SK-N-DZ (cell line): ENCODE data around the gene PHKG2.

Experiments
- DNase-seq: peaks from one replicate; pipeline ENCODE4 v3.0.0-alpha.2; 2015; ENCODE audit warnings: low spot score

The PHKG2 gene

DNA sequence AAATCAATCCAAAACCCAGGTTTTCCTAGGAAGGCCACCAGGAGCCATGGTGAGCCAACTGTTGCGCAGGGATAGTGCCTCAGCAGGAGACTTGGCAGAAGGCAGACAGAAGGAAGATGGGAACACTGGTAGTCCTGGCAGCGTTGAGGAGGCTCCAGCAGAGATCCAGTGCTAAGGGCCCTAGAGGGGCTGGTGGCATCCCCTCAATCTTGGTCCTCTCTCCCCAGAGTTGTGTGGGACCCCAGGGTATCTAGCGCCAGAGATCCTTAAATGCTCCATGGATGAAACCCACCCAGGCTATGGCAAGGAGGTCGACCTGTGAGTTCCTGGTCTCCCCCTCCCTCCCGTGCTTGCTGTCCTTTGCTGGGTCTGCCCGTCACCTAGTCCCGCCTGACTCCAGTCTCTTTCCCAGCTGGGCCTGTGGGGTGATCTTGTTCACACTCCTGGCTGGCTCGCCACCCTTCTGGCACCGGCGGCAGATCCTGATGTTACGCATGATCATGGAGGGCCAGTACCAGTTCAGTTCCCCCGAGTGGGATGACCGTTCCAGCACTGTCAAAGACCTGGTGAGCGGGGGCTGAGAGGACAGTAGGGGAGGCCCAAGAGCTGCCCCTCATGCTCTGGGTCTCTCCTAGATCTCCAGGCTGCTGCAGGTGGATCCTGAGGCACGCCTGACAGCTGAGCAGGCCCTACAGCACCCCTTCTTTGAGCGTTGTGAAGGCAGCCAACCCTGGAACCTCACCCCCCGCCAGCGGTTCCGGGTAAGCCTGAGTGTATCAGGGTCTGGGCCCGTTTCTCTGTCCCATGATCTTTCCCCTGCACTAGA, 7.9 kb downstream of the PHKG2 start:
- DNase-seq, result no peak

DNA sequence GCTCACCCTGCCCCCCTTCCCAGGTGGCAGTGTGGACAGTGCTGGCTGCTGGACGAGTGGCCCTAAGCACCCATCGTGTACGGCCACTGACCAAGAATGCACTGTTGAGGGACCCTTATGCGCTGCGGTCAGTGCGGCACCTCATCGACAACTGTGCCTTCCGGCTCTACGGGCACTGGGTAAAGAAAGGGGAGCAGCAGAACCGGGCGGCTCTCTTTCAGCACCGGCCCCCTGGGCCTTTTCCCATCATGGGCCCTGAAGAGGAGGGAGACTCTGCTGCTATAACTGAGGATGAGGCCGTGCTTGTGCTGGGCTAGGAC, 8.5 kb downstream of the PHKG2 start:
- no peak for DNase-seq

DNA sequence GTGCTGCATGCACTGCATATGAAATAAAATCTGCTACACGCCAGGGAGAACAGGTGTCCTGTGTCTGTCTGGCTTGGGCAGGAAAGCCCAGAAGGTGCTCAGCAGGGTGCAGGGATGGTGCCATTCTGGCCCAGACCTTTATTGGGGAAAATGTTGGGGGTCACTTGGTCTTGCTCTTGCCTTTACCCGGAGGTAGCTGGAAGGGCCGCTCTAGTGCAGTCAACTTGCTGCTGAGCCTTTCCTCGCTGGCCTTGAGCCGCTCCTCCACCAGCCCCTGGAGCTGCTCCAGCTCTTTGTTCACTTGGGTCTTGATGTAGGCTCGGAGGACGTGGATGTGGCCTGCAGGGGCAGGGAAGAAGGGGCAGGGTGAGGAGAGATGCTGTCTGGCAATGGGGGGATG, 9.1 kb downstream of the PHKG2 start:
- DNase-seq, result no peak

DNA sequence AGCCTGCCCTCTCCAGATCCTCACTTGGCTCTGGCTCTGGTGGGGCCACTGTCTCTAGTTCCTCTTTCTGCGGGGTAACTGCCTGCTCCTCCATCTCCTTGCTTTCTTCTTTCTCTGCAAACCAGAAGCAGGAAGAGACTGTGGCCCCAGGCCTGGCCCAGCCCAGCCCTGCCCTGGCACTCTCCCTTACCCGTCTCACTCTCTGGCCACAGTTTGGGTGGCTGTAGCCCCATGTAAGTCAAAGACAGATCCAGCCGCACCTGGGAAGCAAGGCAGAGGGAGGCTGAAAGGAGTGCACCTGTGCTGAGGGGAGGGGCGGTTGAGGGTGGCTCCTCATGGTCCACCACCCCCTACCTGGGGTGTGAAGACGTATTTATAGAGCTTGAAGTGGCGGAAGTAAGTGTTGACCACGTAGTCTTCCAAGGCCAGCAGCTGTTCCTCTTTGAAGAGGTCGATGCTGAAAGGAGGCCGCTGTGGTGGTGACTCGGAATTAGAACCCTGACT, 10.8 kb downstream of the PHKG2 start:
- no peak for DNase-seq

DNA sequence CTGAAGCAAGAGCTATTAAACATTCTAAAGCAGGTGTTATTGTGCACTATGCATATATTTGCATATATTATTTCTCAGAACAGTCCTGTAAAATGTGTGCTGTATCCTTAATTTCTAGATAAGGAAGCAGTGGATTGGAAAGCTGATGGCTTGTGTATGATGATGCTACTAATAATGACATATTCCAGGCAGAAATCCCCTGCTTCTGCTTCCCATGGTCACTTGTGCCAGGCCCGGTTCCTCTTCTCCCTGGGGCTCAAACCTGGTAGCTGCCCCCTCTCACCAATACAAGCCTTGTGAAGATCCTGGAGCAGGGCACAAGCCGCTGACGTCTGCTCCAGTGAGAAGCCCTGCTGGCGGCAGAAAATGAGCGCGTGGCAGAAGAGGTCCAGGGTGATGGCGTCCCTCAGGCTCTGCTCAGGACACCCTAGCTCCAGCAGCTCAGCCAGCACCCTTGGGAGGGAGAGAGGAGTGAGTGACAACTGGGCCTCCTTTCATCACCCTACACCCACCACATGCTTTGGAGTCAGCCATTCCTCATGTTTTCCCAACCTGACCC, 11.9 kb downstream of the PHKG2 start:
- DNase-seq, result no peak

DNA sequence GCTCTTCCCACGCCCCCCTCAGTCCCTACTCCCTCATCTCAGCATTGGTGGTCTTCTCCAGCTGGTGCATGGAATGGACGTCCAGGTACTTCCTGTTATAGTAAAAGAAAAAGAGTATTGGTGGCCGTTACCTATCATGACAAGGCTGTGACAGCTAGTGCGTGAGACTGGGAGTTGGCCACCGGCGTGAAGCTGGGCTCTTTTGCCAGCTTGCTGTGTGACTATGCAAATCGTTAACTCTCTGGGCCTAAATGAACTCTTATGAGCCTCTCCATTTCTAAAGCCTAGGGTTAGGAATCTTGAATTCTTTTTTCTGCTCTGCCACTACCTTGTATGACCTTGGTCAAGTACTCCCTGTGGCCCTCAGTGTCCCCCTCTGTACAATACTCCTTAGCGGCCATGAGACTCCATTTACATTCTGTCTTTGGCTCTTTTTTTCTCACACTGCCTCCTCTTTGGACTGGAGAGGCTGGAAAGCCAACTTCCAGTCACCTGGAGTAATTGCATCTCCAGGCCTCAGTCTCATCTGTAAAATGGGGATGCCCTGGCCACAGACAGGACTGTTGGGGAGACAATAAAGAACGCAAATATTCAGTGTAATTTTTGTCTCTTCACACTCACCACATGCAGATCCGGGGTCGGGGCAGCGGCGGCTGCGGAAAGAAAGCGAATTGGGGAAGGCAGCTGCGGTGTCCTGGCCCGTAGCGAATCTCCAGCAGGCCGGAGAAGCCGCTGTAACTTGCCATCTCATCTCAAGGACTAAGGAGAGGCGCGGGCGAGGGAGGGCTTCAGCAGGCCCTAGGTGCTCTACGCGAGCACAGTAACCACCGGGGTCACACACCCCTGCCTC, 12.6 kb downstream of the PHKG2 start:
- no peak for DNase-seq

DNA sequence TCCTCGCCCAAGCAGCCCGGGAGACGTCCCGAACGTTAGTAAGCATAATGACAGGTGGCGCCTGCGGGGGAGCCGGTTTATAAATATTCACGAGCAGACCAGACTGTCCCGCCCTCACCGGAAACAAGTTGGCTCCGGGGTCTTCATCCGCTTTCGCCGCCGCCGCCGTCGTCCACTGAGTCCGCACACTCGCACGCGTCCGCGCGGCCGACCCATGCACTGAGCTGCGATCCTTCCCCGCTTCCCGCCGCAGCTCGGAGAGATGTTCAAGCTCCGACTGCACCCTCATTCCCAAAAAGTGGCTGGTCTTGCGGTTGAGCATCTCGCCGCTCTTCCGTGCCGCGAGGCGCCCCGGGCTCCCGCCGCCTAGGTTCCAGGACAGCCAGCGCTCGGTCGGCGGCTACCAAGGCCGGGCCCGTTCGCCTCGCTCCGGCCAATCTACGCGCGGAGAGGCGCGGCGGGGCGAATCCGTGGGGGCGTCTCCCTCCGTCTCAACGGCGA, 13.3 kb downstream of the PHKG2 start:
- peak; percentile 47 for DNase-seq

DNA sequence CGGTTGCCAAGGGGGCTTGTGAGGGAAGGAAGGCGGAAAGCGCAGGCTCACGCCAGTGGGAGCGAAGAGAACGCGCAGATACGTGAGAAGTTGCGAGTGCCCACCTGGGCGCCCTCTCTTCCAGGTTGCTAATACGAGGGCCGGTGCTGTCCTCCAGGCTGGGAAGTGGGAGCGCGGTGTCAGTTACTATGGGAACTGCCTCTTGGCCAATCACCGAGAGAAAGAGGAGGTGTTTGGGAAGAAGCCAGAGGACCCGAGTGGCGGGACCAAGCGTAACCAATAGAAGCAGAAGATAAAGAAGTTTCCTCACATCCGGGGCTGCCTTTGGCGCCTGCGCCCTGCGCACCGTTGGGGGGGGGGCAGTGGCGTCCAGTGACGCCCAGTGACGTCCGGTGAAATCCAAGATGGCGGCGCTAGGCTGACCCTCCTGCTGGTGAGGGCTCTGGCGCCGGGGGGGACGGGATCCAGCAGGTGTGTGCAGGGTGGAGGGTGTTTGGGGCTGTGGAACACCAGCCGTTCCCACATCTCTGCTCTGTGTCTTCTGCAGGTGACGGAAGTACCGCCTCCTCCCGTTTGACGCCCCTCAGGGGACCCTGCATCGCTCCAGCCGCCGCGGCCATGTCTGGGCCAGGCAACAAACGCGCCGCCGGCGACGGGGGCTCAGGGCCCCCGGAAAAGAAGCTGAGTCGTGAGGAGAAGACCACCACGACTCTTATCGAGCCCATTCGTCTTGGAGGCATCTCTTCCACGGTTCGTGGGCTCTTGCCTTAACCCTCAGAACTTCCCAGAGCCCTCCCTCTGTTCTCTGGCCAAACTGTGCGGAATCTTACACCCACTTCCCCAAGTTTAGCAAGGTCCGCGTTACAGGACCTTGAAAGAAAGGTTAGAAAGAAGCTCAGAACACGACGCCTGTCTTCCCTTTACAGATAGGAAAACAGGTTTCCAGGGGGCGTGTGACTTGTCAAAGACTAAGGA, 14.0 kb downstream of the PHKG2 start, which contains the start of the genes CFAP119 and RNF40:
CFAP119 (minus strand) TSS at position 135 of the 975 bp plus-strand sequence. CDS start 314 bp downstream, outside the sequence.
RNF40 (plus strand) TSS at position 395 of the 975 bp plus-strand sequence; CDS start at position 619, 224 bp downstream.
- DNase-seq, result peak; percentile 98

DNA sequence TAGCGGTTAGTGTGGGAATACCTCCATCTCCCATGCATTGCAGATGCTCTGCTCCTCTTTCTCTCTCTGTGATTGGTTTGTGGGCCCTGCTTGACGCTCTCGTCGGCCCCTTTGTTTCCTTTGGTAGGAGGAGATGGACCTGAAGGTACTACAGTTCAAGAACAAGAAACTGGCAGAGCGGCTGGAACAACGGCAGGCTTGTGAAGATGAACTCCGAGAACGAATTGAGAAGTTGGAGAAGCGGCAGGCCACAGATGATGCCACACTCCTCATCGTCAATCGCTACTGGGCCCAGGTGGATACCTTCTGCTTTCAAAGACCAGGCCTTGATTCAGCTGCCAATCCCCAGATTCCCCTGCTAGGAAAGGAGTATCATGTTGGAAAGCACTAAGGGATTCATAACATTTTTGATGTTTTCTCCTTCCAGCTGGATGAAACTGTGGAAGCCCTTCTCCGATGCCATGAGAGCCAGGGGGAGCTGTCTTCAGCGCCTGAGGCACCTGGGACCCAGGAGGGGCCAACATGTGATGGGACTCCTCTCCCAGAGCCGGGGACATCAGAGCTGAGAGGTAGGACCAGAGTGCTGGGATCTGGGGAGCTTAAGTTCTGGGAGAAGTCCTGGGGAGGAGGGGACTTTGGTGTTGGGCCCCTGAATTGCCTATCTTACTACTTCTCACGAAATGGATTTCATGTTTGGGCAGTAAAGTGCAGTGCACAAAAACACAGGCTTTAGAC, 14.9 kb downstream of the PHKG2 start:
- no peak for DNase-seq

DNA sequence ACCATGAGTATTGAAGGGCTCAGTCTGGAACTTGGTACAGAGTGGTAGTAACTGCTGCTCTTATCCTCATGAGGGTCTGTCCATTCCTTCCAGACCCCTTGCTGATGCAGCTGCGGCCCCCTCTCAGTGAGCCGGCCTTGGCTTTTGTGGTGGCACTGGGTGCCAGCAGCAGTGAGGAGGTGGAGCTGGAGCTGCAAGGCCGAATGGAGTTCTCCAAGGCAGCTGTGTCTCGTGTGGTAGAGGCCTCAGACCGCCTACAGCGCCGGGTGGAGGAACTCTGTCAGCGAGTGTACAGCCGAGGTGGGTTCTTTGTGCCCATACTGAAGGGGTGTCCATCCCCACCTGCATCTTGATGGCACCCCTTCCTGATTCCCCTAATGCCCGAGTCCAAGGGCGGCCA, 15.9 kb downstream of the PHKG2 start:
- DNase-seq, result no peak

DNA sequence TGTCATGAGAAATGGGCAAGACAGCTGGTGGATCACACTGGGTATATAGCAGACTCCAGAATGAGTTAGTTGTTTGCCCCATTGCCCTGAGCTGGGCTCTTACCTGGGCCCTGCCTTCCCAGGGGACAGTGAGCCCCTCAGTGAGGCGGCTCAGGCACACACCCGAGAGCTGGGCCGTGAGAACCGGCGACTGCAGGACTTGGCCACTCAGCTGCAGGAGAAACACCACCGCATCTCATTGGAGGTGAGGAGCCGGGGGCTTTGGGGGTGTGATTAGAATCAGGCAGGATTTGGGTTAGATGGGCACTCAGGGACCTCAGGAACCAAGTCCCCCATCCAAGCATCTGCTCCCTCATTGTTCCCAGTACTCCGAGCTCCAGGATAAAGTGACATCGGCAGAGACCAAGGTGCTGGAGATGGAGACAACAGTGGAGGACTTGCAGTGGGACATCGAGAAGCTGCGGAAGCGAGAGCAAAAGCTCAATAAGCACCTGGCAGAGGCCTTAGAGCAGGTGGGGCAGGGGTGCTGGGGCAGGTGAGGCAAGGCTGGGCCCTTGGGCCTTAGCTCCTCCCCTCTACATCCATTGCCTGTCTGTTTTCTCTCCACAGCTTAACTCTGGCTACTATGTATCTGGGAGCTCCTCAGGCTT, 16.7 kb downstream of the PHKG2 start:
- DNase-seq, result no peak

DNA sequence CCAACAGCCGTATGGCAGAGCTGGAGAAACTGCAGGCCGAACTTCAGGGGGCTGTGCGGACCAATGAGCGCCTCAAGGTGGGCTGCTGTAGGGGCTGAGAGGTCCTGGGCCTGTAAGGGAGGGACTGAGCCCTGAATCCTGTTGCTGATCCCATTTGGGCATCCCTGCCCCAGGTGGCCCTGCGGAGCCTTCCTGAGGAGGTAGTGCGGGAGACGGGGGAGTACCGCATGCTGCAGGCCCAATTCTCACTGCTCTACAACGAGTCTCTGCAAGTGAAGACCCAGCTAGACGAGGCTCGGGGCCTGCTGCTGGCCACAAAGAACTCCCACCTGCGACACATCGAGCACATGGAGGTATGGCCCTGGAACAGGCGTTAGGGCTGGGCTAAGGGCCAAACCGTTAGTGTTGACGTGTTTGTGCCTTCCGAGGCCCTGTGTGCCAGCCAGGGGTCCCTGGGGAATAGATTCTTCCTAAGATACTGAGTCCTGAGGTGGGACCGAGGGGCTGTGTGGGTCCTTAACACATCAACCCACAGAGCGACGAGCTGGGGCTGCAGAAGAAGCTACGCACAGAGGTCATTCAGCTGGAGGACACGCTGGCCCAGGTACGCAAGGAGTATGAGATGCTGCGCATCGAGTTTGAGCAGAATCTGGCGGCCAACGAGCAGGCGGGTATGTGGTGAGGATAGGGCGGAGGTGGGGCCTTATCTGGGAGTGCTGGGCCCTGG, 18.1 kb downstream of the PHKG2 start:
- DNase-seq, result no peak

DNA sequence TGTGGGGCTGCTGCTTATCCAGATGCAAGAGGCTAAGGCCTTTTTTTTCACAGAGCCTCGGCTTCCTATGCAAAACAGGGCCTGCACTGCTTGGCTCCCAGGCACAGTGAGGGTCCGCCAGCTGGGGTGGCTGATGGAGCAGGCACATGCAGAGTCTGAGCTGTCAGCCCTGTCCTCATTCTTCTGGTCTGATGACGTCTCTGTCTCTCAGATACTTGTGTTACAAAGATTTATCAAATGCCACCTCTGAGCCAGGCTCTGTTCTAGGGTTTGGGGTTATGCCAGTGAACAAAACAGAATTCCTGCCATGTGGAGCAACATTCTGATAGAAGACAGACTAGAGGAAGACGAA, 18.7 kb downstream of the PHKG2 start:
- DNase-seq, result no peak

DNA sequence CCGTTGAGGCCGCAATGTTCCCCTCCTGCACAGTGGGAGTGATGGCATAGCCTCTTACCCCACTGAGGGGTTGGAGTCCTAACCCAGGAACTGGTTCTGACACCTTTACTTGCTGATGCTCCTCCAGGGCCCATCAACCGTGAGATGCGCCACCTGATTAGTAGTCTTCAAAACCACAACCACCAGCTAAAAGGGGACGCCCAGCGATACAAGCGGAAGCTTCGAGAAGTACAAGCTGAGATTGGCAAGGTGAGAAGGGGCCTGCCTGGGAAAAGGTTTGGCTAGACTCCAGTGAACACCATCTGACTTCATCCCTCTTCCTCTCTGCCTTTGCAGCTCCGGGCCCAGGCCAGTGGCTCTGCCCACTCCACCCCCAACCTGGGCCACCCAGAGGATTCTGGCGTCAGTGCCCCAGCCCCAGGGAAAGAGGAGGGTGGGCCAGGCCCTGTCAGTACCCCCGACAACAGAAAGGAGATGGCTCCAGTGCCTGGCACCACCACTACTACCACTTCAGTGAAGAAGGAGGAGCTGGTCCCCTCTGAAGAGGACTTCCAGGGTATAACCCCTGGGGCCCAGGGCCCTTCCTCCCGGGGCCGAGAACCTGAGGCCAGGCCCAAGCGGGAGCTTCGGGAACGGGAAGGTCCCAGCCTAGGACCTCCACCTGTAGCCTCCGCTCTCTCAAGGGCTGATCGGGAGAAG, 19.7 kb downstream of the PHKG2 start:
- DNase-seq, result no peak

DNA sequence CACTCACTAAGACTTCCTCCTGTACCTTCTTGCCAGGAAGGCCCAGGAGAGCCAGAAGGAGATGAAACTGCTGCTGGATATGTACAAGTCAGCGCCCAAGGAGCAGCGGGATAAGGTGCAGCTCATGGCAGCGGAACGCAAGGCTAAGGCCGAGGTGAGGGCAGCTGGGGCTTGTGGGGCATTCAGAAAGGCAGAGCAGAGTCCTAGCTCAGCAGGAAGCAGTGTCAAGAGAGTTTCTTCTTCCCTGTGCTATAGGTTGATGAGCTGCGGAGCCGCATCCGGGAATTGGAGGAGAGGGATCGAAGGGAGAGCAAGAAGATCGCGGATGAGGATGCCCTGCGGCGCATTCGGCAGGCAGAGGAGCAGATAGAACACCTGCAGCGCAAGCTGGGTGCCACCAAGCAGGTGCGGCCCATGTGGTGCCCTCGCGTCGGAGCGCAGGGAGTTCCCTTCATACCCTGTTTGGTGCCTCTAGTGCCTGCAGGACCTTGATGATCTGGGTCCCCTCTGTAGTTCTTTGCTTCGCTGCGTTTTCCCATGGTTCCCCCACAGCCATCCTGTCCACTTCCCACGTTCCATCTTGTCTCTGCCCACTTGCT, 20.5 kb downstream of the PHKG2 start:
- DNase-seq, result no peak

DNA sequence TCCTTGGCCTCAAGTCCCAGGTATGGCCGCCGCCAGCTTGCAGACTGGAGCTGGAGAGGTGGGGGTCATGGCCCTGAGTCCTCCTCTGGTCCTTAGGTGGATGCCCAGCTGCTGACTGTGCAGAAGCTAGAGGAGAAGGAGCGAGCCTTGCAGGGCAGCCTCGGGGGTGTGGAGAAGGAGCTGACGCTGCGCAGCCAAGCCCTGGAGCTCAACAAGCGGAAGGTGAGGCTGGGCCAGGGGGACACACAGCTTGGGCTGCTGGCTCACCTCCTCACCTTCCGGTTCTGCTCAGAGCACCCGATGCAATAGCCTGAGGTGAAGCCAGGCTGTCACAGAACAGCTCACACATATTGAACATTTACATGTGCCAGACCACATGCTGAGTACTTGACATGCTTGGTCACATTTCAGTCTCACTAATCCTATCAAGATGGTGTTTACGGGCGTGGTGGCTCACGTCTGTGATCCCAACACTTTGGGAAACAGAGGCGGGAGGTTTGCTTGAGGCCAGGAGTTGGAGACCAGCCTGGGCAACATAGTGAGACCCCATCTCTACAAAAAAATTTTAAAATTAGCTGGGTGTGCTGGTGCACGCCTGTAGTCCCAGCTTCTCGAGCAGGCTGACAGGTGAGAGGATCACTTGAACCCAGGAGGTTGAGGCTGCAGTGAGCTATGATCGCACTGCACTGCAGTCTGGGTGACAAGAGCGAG, 21.3 kb downstream of the PHKG2 start:
- no peak for DNase-seq

DNA sequence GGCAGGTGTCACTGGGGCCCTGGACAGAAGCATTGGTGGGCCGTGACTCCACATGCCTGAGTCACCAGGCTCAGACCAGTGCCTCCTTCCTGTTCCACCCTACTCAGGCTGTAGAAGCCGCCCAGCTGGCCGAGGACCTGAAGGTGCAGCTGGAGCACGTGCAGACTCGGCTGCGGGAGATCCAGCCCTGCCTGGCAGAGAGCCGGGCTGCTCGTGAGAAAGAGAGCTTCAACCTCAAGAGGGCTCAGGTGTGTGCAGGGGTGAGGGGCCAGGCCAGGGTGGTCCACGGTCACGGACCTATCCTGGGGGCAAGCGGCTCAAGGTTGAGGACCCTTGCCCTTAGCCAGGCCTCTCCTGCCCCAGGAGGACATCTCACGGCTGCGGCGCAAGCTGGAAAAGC, 23.5 kb downstream of the PHKG2 start:
- no peak for DNase-seq
